Esophagus muscularis mucosa (tissue), 4 donors: ENCODE measurements around the gene STAMBP. TPM values are rescaled to one million over a fixed set of nuclear protein-coding genes. Genes with fewer than 3 reads are reported as not detected.
A peak's percentile ranks its signal among the peaks of the same experiment; 100 is the strongest.

Source experiments
- DNase-seq: peaks from one replicate; pipeline ENCODE4 v3.0.0-alpha.2; 2017; ENCODE audit errors: extremely low spot score
- H3K27ac ChIP-seq, 4 donors: fragments of 200-600 bp; sonication (generic); replicated peaks in 1 of 4; 1 replicate in 3 of 4; 2 replicates in 1 of 4; pipeline ENCODE4 v1.5.1; 2016 to 2019; ENCODE audit warnings: mild to moderate bottlenecking in 1 of 4
- H3K27me3 ChIP-seq, 4 donors: fragments of 200-600 bp; sonication (generic); one replicate each; pipeline versions ENCODE4 v1.5.1 to v1.6.0; 2016 to 2019
- H3K36me3 ChIP-seq, 4 donors: fragments of 200-600 bp; sonication (generic); one replicate each; pipeline ENCODE4 v1.5.1; 2016 to 2019
- H3K4me1 ChIP-seq, 4 donors: fragments of 200-600 bp; sonication (generic); one replicate each; pipeline ENCODE4 v1.5.1; 2016 to 2019
- H3K4me3 ChIP-seq, 4 donors: fragments of 200-600 bp; sonication (generic); 1 replicate in 2 of 4; 2 replicates in 2 of 4; pipeline ENCODE4 v1.5.1; 2016 to 2019; ENCODE audit warnings: mild to moderate bottlenecking in 4 of 4, moderate library complexity in 1 of 4
- H3K9me3 ChIP-seq, 4 donors: fragments of 200-600 bp; sonication (generic); 1 replicate in 3 of 4; 2 replicates in 1 of 4; pipeline ENCODE4 v1.5.1; 2016 to 2019
- CTCF ChIP-seq, 3 experiments: fragments of 200-600 bp in 2 of 3; fragments of 450-650 bp in 1 of 3; sonication (generic) in 2 of 3; IDR thresholded peaks; one replicate each; pipeline ENCODE4 v1.5.1; 2017 to 2019; ENCODE audit warnings: antibody characterized with exemption in 3 of 3, mild to moderate bottlenecking in 2 of 3, moderate library complexity in 1 of 3
- EP300 ChIP-seq: sonication (generic); formaldehyde crosslinking; IDR thresholded peaks from one replicate; pipeline ENCODE4 v1.6.1; 2017; ENCODE audit warnings: antibody characterized with exemption
- POLR2A ChIP-seq: fragments of 450-650 bp; IDR thresholded peaks from one replicate; pipeline ENCODE4 v1.6.1; 2017; ENCODE audit warnings: antibody characterized with exemption, moderate library complexity, mild to moderate bottlenecking, low read depth
- POLR2AphosphoS5 ChIP-seq, 2 donors: sonication (generic); formaldehyde crosslinking; IDR thresholded peaks; one replicate each; pipeline ENCODE4 v1.6.1; 2017; ENCODE audit warnings: antibody characterized with exemption in 2 of 2
- WGBS: methylation state at CpG from one replicate; pipeline ENCODE4 v1.1.5; 2018; 5-methylcytosine and 5-hydroxymethylcytosine counted together
- intact Hi-C: fragments of 100-400 bp; cut with DNase I; formaldehyde crosslinking; loops from one replicate; pipeline ENCODE4 v1.15.1; 2023
- total RNA-seq, 4 donors: library from RNA; depleted of rRNA; stranded (reverse); fragments of >200 nt; gene quantifications; one replicate each; pipeline versions ENCODE4 v1.1.0 to v1.2.1, GENCODE V29; 2016

Gene STAMBP
- total RNA-seq, 4 donors from 2014 or later, result 32.3 to 73.8 (median 34.1) TPM

DNA sequence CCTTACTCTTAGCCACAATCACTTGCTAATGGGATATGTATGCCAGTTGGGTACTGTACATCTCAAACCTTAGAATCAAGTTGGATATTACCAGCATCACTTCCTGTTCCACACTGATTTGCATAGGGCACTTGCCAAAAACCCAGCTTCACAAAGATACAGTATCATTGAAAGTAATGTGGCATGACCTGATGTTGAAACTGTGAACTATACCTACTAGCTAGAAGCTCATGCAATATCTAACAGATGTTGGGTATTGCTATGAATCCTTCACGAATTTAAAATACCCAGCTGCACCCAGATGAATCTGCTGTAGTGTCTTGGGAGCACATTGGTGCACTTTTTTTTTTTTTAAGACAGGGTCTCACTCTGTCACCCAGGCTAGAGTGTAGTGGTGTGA is 6.5 kb upstream of the STAMBP start:
- Histone ChIP-seq H3K9me3 (no peaks in the 10 kb centered on the region), H3K4me1 (peaks cover 0 to 13% (median 9%) of the 10 kb centered on the region in 4 donors), H3K4me3 (no peak overlapping the region), H3K36me3 (no peaks in the 10 kb centered on the region), H3K27me3 (no peaks in the 10 kb centered on the region), H3K27ac (no peak overlapping the region)
- 50% methylated on average over 1 of the region's 1 CpG for WGBS
- DNase-seq, result no peak
- intact Hi-C loops, result loop anchor here (10.0 kb wide), 4 partner anchors 103 to 513 kb away; partner anchors contain the start of genes BOLA3, DGUOK and TET3
- TF ChIP-seq EP300, result no peak
- TF ChIP-seq POLR2AphosphoS5 (IDR thresholded peaks at IDR 0.05), result no peak
- no peak for TF ChIP-seq CTCF (IDR thresholded peaks at IDR 0.05)

- no peaks in the 10 kb centered on the region for H3K27me3 ChIP-seq
- H3K9me3 ChIP-seq, result no peaks in the 10 kb centered on the region
- peaks cover 0 to 20% (median 13%) of the 10 kb centered on the region in 4 donors for H3K4me1 ChIP-seq
- WGBS, result 78% methylated on average over 2 of the region's 2 CpGs
- no peaks in the 10 kb centered on the region for H3K36me3 ChIP-seq
- TF ChIP-seq CTCF (IDR thresholded peaks at IDR 0.05), result no peak
- no peak for TF ChIP-seq POLR2AphosphoS5 (IDR thresholded peaks at IDR 0.05)
- TF ChIP-seq POLR2A, result no peak
- TF ChIP-seq EP300, result no peak
- no peak for DNase-seq
- H3K27ac ChIP-seq, result no peak overlapping the region
- intact Hi-C loops, result loop anchor here (10.0 kb wide), 4 partner anchors 102 to 512 kb away; partner anchors contain the start of genes BOLA3, DGUOK and TET3
- H3K4me3 ChIP-seq, result no peak overlapping the region
Measured at GRCh38 chr2:73822991-73823390, 5.8 kb upstream of the STAMBP start.

- TF ChIP-seq CTCF (IDR thresholded peaks at IDR 0.05) (no peak), POLR2A (no peak), EP300 (no peak), POLR2AphosphoS5 (IDR thresholded peaks at IDR 0.05) (no peak)
- intact Hi-C loops, result loop anchor here (10.0 kb wide), 4 partner anchors 101 to 511 kb away; partner anchors contain the start of genes BOLA3, DGUOK and TET3
- WGBS, result 48% methylated on average over 2 of the region's 2 CpGs
- Histone ChIP-seq H3K36me3 (no peaks in the 10 kb centered on the region), H3K27ac (no peak overlapping the region), H3K9me3 (no peaks in the 10 kb centered on the region), H3K27me3 (no peaks in the 10 kb centered on the region), H3K4me1 (peaks cover 3 to 24% (median 18%) of the 10 kb centered on the region in 4 donors), H3K4me3 (no peak overlapping the region)
- no peak for DNase-seq
Measured at GRCh38 chr2:73823416-73823815, 5.3 kb upstream of the STAMBP start.

DNA sequence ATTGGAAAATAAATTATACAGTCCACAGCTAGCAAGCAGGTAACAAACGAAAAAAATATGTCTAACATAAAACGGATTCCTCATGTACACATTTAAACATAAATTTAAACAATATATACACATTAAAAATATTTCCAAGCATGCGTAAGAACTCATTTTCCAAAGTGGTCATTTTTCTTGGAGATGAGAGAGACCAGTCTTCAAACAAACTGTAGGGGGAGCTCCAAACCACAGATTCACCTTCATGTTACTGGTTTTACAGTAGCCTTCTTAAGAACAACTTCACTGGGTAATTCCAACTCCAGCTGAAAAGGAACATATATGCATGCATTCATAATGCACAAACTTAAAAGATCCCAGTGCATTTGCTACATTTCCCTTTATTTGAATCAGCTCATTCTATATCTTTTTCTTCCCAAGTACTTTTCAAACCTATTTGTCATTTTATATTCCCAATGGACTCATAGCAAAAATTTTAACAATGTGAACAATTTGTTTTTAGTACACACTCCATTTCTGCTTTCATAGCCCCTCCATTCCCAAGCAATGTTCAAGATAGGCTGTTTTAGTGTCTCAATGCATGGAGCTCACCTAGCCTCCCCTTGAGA is 4.7 kb upstream of the STAMBP start:
- TF ChIP-seq POLR2A (no peak), CTCF (IDR thresholded peaks at IDR 0.05) (peak; percentile 79 to 85 (median 83))
- Histone ChIP-seq H3K27ac (no peak overlapping the region), H3K36me3 (no peaks in the 10 kb centered on the region), H3K27me3 (no peaks in the 10 kb centered on the region), H3K4me3 (no peak overlapping the region), H3K9me3 (no peaks in the 10 kb centered on the region), H3K4me1 (peaks cover 3 to 25% (median 19%) of the 10 kb centered on the region in 4 donors)
- intact Hi-C loops, result loop anchor here (10.0 kb wide), 4 partner anchors 101 to 511 kb away; partner anchors contain the start of genes BOLA3, DGUOK and TET3
- no peak for DNase-seq
- WGBS, result 6% methylated on average over 3 of the region's 3 CpGs
